ENCODE data around the gene TRIM5.
"Not testable (repeated sequence)": the region's sequence is repeated elsewhere in the genome, so short reads cannot be mapped to it uniquely, and the experiment has no call there.

TRIM5 gene

GRCh38 chr11:5684646-5685362 lies at the start of gene TRIM5:
TRIM5 (minus strand) TSS chr11:5685074; CDS start chr11:5680177, 4,897 bp downstream.
- DNase-seq: peak; percentile 92

- DNase-seq: no peak
Measured at GRCh38 chr11:5727691-5728090, 42.8 kb upstream of the TRIM5 start.

GRCh38 chr11:5726351-5726750 lies 41.5 kb upstream of the TRIM5 start:
- DNase-seq: no peak

- DNase-seq: no peak
Measured at GRCh38 chr11:5722622-5723021, 37.7 kb upstream of the TRIM5 start.

GRCh38 chr11:5719703-5720495 lies 35.0 kb upstream of the TRIM5 start:
- no peak for DNase-seq

- not testable (repeated sequence) for DNase-seq
Measured at GRCh38 chr11:5716518-5716917, 31.6 kb upstream of the TRIM5 start.

GRCh38 chr11:5713695-5714094 lies 28.8 kb upstream of the TRIM5 start:
- no peak for DNase-seq

GRCh38 chr11:5712507-5712906 lies 27.6 kb upstream of the TRIM5 start:
- DNase-seq: no peak

GRCh38 chr11:5705688-5706087 lies 20.8 kb upstream of the TRIM5 start:
- no peak for DNase-seq

- DNase-seq: no peak
Measured at GRCh38 chr11:5703741-5704536, 19.1 kb upstream of the TRIM5 start.

GRCh38 chr11:5701055-5701577 lies 16.2 kb upstream of the TRIM5 start:
- DNase-seq: no peak

GRCh38 chr11:5700421-5701054 lies 15.7 kb upstream of the TRIM5 start:
- no peak for DNase-seq

- DNase-seq: no peak
Measured at GRCh38 chr11:5698281-5698680, 13.4 kb upstream of the TRIM5 start.

GRCh38 chr11:5696210-5696609 lies 11.3 kb upstream of the TRIM5 start:
- no peak for DNase-seq

- DNase-seq: no peak
Measured at GRCh38 chr11:5695580-5695979, 10.7 kb upstream of the TRIM5 start.

- no peak for DNase-seq
Measured at GRCh38 chr11:5694642-5695041, 9.8 kb upstream of the TRIM5 start.

- no peak for DNase-seq
Measured at GRCh38 chr11:5691964-5692361, 7.1 kb upstream of the TRIM5 start.

- DNase-seq: not testable (repeated sequence)
Measured at GRCh38 chr11:5691238-5691963, 6.5 kb upstream of the TRIM5 start.

- DNase-seq: no peak
Measured at GRCh38 chr11:5690736-5691135, 5.9 kb upstream of the TRIM5 start.

GRCh38 chr11:5690216-5690615 lies 5.3 kb upstream of the TRIM5 start:
- DNase-seq: no peak

GRCh38 chr11:5689551-5689983 lies 4.7 kb upstream of the TRIM5 start, which contains the start of gene TRIM22:
TRIM22 (plus strand) TSS chr11:5689790; CDS start chr11:5696233, 6,443 bp downstream.
- DNase-seq: peak; percentile 82

GRCh38 chr11:5688482-5688881 lies 3.6 kb upstream of the TRIM5 start:
- no peak for DNase-seq

Data from activated effector memory CD4-positive, alpha-beta T cell treated with anti-CD3 and anti-CD28 coated beads, Interleukin-2, amount 50 U/mL, for 16 hours (primary cell).